Left colon (tissue), 2 donors: ENCODE data around the gene PDE4DIP. TPM values are rescaled to one million over a fixed set of nuclear protein-coding genes. Genes with fewer than 3 reads are reported as not detected.
"Not testable (repeated sequence)": the region's sequence is repeated elsewhere in the genome, so short reads cannot be mapped to it uniquely, and the experiment has no call there.

Experiments used
- ATAC-seq: fragments of 200-7000 bp; cut with Tn5 transposase; one replicate; pipeline ENCODE4 v1.9.1; 2020; ENCODE audit warnings: mild to moderate bottlenecking, moderate library complexity
- DNase-seq, 2 donors: peaks; one replicate each; pipeline ENCODE4 v3.0.0-alpha.2; 2020
- intact Hi-C, 2 donors: fragments of 100-400 bp; cut with DNase I in 1 of 2; cut with micrococcal nuclease in 1 of 2; formaldehyde crosslinking; loops; one replicate each; pipeline versions ENCODE4 v1.11.2 to v1.14.0; 2022; cut with DNase I, micrococcal nuclease
- total RNA-seq, 2 donors: library from RNA; stranded (reverse); fragmentation: NEBNext Ultra II Directional; extraction: Animal tissue kit (Norgen Biotek cat#: 25700); gene quantifications; one replicate each; pipeline ENCODE4 v1.2.1, GENCODE V29; 2021
- donor health status: DM: no; HTN: no; CAD: no.
- donor health status: DM: yes; HTN: yes; CAD: no.

The PDE4DIP gene
- total RNA-seq, 2 donors from 2014 or later: 50.6 to 74.1 TPM

- intact Hi-C loops, DNase-seq, ATAC-seq: not testable (repeated sequence)
Observed at GRCh38 chr1:148862590-148862989, 18.4 kb downstream of the PDE4DIP start.

DNA sequence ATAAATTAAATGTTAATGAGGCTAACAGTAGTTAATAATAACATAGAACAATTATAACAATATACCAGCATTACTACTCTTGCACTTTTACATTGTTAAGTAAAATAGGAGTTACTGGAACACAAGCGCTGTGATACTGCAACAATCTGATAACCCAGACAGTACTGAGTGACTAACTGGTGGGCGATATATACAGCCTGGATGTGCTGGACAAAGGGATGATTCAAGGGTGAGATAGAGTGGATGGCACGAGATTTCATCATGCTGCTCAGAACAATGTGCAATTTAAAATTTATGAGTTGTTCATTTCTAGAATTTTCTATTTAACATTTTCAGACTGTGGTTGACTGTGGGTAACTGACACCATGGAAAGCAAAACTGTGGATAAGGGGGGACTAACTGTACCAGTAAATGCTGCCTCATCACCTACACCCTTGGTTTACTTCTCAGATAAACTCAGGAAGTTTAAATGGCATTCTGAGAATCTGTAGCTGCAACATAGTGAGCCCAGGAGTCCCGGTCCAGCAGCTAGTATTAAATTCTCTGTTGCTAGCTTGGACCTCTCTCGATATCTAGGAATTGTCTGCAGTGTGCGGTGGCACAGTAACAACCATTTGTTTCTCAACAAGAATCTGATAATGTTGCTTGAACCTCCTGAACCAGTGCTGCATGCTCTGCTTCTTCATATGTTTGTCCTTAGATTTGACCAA lies 24.9 kb downstream of the PDE4DIP start:
- DNase-seq, ATAC-seq, intact Hi-C loops: not testable (repeated sequence)

DNA sequence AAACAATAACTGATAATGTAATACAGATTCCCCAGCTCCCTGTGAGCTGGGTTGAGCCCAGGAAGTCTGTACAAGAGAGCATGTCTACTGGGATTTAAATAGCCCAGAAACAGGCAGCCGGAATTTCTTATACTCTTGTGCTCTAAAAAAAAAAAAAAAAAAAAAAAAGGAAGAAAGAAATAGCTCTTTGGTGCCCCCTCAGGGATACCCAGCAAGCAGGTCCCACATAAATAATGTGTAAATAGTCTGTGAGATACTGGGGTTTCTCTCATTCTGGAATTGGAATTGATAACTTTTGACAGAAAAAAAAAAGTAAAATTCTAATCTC lies 25.4 kb downstream of the PDE4DIP start:
- DNase-seq, intact Hi-C loops, ATAC-seq: not testable (repeated sequence)

DNA sequence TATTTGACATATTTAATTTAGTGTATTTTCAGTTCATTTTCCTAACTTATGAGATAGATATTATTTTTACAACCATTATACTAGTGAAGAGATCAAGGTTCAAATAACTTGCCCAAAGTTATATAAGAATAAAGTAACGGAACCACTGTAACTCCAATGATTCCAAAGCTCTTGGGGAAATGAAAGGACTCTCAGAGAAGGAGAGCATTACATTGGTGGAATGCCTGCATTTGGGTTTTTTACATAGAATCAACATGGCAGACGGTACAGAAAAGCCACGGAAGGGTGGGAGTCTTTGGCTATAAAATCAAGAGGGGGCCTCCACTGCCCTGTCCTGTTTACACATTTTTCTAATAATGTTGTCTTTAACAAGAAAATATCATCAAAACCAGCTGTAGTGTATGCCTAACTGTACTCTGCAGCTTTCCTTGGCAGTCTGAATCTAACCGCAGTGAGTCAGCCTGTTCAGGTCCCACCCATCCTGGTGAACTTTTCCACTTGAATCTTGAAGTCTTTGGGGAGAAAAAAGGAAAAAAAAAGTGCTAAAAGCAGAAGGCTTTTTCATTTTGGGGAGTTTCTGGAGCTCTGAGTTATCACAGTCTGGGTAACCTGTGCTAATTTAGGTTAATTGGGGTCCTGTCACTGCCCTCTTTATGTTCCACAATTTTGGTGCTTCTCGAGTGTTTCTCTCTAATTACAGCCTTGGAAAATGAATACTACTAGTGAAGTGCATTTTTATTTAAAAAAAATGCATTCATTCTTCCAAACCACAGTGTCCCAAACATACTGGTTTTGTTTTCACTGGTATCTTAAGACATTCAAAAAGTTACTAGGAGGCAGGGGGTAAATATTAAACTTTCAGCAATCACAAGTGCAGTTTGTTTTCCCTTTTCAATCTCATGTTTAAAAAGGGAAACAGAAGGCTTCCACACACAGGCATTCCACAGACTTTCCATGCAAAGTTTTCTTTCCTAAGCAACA lies 30.5 kb downstream of the PDE4DIP start:
- intact Hi-C loops, DNase-seq, ATAC-seq: not testable (repeated sequence)

GRCh38 chr1:148879812-148880416 lies 35.7 kb downstream of the PDE4DIP start:
- ATAC-seq, DNase-seq, intact Hi-C loops: not testable (repeated sequence)

- intact Hi-C loops, ATAC-seq, DNase-seq: not testable (repeated sequence)
Observed at GRCh38 chr1:148881261-148881660, 37.0 kb downstream of the PDE4DIP start.

DNA sequence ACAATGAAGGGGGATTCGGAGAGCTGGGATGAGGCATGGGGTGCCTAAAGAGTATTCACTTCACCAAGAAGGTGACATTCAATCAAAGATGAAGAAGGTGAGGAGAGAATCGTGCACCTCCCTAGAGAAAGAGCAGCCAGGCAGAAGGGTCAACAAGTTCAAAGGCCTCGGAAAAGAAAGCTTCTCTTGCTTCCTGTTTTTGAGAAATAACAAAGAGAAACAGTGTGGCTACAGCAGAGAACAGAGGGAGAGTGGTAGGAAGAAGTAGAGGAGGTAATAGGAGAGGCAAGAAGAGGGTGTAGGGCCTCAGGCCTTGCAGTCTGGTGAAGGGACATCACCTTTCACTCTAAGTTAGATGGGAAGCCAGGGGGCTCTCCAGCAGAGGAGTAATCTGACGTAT lies 41.0 kb downstream of the PDE4DIP start:
- ATAC-seq, intact Hi-C loops: not testable (repeated sequence)
- peak in 1 of 2 donors; percentile 0 for DNase-seq

GRCh38 chr1:148886293-148886692 lies 42.1 kb downstream of the PDE4DIP start:
- intact Hi-C loops, ATAC-seq, DNase-seq: not testable (repeated sequence)

DNA sequence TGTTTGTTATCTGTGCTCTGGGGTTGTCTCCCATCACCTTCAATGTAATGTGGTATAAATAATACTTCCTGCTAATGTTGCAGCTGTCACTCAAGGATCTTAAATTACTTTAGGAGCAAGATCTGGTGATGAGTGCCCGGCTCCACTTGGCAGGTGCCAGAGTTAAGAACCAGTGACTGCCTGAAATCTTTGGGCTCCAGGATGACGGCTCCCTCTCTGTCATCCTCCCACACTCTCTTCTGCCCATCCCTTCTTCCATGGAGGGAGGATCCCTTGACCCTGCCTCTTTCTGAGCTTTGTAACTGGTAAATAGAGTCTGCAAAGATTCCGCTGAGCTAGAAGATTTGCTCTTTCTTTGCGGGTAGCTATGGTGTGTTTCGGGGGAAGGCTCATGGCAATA lies 44.4 kb downstream of the PDE4DIP start:
- intact Hi-C loops, DNase-seq, ATAC-seq: not testable (repeated sequence)

DNA sequence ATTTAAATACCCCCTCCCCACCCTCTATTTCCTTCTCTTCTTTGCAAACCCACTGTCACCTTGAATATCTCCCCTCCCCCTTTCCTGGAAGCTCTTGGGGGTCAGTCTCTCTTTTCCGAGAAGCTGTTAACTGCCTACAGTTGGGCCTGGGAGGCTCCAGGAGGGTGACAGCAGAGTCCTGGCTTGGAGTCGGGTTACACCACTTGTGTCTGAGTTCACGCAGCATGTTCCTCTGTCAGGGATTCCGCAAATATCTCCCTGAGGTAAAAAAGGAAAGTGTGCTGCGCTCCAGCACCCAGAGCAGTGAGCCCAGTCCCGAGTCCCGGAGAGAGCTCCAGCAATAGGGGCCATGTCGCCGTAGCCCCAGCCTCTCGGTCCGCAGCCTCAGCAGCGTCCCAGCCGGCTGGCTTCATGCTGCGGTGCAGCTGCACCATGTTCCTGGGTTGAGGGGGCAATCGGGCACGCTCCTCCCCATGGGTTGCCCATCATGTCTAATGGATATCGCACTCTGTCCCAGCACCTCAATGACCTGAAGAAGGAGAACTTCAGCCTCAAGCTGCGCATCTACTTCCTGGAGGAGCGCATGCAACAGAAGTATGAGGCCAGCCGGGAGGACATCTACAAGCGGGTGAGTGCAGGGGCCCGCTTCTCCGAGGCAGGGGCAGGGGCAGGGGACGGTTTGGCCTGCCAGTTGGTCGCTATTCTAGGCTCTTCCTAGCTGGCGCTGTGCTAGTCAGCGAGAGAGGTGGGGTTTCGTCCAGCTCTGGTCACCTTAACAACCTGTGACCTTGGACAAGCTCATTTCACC lies 45.2 kb downstream of the PDE4DIP start:
- intact Hi-C loops, DNase-seq, ATAC-seq: not testable (repeated sequence)

DNA sequence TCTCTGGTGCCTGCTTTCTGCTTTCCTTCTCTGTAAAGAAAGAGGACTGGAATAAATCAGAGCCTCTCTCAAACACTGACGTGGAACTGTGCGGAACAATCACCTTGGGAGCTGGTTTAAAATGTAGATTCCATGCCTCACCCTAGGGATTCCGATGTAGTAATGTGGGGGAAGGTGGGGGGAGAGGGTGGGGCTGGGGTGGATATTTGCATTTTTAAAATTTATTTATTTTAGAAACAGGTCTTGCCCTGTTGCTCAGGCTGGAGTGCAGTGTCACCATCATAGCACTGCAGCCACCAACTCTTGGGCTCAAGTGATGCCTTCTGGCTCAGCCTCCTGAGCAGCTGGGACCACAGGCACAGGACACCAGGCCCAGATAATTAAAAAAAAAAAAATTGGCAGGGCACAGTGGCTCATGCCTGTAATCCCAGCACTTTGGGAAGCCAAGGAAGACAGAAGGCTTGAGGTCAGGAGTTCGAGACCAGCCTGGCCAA lies 45.9 kb downstream of the PDE4DIP start:
- intact Hi-C loops, DNase-seq, ATAC-seq: not testable (repeated sequence)

- DNase-seq, intact Hi-C loops: not testable (repeated sequence)
- ATAC-seq: peak; percentile 98
Observed at GRCh38 chr1:148894360-148895352, 50.4 kb downstream of the PDE4DIP start.

DNA sequence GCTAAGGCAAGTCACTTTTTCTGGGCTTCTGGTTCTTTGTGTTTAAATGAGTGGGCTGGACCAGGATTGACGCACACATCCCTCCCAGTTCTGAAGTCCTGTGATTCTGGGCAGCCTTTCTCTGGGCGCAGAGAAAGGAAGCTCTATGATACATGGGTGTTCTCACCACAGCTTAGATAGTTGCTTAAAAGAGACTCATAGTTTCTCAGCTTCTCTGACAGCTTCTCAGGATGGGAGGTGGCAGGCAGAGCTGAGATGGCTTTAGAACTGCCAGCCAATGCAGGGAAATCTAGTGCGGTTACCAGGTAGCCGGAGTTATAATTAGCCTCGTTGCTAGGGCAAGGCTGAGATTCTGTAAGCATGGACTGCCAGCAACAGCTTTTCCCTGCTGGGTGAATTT lies 55.8 kb downstream of the PDE4DIP start:
- intact Hi-C loops, DNase-seq: not testable (repeated sequence)
- ATAC-seq: peak; percentile 37

- DNase-seq, intact Hi-C loops: not testable (repeated sequence)
- peak; percentile 78 for ATAC-seq
Observed at GRCh38 chr1:148900691-148901090, 56.5 kb downstream of the PDE4DIP start.

DNA sequence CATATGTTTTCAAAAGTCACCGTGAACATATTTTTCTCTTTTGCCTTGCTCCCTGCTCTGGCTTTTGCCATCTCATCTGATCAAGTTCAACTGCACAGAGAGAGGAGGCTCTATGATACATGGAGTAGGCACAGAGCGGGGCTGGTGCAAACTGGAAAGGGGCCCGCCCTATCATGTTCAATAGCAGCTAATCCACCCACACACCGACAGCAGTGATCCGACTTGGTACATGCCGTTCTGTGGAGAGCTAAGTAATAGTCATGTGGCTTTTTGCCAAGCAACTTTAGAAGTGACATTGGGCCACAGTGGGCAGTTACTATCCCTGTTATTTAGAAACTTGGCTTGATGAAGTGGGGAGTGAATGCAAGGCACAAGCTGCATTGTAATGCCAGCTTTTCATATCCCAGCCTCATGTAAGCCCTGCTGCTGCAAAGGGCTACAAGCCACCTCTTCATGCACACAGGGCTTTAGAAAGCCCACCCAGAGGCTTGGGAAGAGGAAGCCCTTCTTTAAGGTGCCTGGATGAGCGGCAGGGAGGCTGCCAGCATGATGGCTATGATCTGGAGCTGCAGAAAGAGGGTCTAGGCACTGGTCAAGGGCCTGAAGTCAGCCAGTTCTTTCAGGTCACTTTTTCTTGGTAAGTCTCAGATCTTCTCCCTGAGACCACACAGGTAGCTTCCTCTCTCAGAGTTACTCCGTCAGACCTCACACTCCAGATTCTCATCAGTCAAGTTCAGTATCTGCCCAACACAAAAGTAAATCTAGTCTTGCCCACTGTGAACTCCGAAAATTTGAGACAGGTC lies 57.1 kb downstream of the PDE4DIP start:
- intact Hi-C loops, DNase-seq: not testable (repeated sequence)
- peak; percentile 97 for ATAC-seq

DNA sequence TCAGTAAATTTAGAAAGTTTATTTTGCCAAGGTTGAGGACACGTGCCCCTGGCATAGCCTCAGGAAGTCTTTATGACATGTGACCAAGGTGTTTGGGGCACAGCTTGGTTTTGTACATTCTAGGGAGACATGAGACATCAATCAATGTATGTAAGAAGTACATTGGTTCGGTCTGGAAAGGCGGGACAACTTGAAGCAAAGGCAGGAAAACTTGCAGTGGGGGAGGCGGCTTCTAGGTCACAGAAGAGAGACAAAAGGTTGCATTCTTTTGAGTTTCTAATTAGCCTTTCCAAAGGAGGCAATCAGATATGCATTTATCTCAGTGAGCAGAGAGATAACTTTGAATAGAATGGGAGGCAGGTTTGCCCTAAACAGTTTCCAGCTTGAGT lies 57.7 kb downstream of the PDE4DIP start:
- intact Hi-C loops, ATAC-seq, DNase-seq: not testable (repeated sequence)
